Thyroid gland (tissue), 4 donors: Measurements from ENCODE around the gene TTBK2.

Source experiments
- CTCF ChIP-seq, 6 experiments: fragments of 200-600 bp in 3 of 6; fragments of 450-650 bp in 3 of 6; sonication (generic) in 3 of 6; IDR thresholded peaks; one replicate each; pipeline ENCODE4 v1.5.1; 2016 to 2019; ENCODE audit warnings: antibody characterized with exemption in 6 of 6, mild to moderate bottlenecking in 2 of 6, inconsistent platforms in 1 of 6, moderate library complexity in 1 of 6
- POLR2A ChIP-seq, 2 donors: fragments of 450-650 bp; IDR thresholded peaks; one replicate each; pipeline ENCODE4 v1.6.1; 2017; ENCODE audit warnings: antibody characterized with exemption in 2 of 2, mild to moderate bottlenecking in 2 of 2, moderate library complexity in 1 of 2

GRCh38 chr15:42742149-42742548 is 178.4 kb downstream of the TTBK2 start:
- no peak for TF ChIP-seq CTCF (IDR thresholded peaks at IDR 0.05)
- TF ChIP-seq POLR2A (IDR thresholded peaks at IDR 0.05): no peak
